Liver (tissue), 3 donors: ENCODE measurements around the gene SVEP1.

Experiments used
- CTCF ChIP-seq: fragments of 150-350 bp; IDR thresholded peaks from 2 replicates; pipeline ENCODE4 v1.5.1; 2017; ENCODE audit warnings: improper control_type of control experiment, low read depth, low read length; ENCODE audit not compliant: missing input control
- JUND ChIP-seq, 2 donors: IDR thresholded peaks; 2 replicates each; pipeline ENCODE4 v1.6.1; 2016; ENCODE audit warnings: antibody characterized with exemption in 2 of 2
- MAX ChIP-seq: IDR thresholded peaks from 2 replicates; pipeline ENCODE4 v1.6.1; 2016; ENCODE audit warnings: antibody characterized with exemption
- RAD21 ChIP-seq, 2 donors: IDR thresholded peaks; 2 replicates each; pipeline ENCODE4 v1.6.1; 2016; ENCODE audit warnings: antibody characterized with exemption in 2 of 2, mild to moderate bottlenecking in 2 of 2
- RXRA ChIP-seq, 2 donors: IDR thresholded peaks; 2 replicates each; pipeline ENCODE4 v1.6.1; 2017 to 2018; ENCODE audit warnings: antibody characterized with exemption in 2 of 2, mild to moderate bottlenecking in 1 of 2
- TAF1 ChIP-seq: conservative IDR thresholded peaks from 2 replicates; pipeline ENCODE4 v1.6.1; 2016; ENCODE audit warnings: antibody characterized with exemption, mild to moderate bottlenecking
- TF ChIP-seq, protein P1 (sequence below): IDR thresholded peaks from 2 replicates; pipeline ENCODE4 v1.6.1; 2016; ENCODE audit warnings: antibody characterized with exemption, mild to moderate bottlenecking
- donor health status: healthy.
- donor health status: healthy.

DNA sequence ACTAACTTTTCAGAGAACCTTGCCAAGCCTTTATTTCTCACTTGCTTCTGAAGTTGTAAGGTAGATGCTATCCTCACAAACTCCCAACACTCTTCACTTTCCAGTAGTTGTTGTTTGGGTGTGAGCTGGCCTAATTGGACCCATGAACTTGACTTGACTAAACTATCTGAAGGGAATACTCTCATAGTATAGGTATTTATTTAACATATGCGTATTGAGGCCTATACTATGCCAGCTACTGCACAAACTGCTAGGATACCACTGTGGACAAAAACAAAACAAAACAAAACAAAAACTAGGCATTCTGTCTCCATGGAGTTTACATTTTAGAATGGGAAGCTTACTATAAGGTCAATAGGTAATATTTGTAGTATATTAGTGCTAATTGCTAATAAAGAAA, 243.2 kb downstream of the SVEP1 start:
- TF ChIP-seq RXRA (IDR thresholded peaks at IDR 0.05) (no peak), CTCF (no peak), TAF1 (no peak), JUND (IDR thresholded peaks at IDR 0.05) (no peak), RAD21 (IDR thresholded peaks at IDR 0.05) (no peak), MAX (no peak)
- TF ChIP-seq, protein P1, sequence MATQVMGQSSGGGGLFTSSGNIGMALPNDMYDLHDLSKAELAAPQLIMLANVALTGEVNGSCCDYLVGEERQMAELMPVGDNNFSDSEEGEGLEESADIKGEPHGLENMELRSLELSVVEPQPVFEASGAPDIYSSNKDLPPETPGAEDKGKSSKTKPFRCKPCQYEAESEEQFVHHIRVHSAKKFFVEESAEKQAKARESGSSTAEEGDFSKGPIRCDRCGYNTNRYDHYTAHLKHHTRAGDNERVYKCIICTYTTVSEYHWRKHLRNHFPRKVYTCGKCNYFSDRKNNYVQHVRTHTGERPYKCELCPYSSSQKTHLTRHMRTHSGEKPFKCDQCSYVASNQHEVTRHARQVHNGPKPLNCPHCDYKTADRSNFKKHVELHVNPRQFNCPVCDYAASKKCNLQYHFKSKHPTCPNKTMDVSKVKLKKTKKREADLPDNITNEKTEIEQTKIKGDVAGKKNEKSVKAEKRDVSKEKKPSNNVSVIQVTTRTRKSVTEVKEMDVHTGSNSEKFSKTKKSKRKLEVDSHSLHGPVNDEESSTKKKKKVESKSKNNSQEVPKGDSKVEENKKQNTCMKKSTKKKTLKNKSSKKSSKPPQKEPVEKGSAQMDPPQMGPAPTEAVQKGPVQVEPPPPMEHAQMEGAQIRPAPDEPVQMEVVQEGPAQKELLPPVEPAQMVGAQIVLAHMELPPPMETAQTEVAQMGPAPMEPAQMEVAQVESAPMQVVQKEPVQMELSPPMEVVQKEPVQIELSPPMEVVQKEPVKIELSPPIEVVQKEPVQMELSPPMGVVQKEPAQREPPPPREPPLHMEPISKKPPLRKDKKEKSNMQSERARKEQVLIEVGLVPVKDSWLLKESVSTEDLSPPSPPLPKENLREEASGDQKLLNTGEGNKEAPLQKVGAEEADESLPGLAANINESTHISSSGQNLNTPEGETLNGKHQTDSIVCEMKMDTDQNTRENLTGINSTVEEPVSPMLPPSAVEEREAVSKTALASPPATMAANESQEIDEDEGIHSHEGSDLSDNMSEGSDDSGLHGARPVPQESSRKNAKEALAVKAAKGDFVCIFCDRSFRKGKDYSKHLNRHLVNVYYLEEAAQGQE, result no peak
